Bronchial epithelial cell (primary cell): ENCODE data around the gene BBIP1. TPM values are rescaled to one million over a fixed set of nuclear protein-coding genes. Genes with fewer than 3 reads are reported as not detected.

Experiments used
- DNase-seq: peaks from one replicate; pipeline ENCODE4 v3.0.0-alpha.2; 2010; ENCODE audit warnings: low read depth
- FAIRE-seq: peaks from 2 replicates; lab custom pipeline; 2011; peaks lifted over from hg19 to GRCh38; lab: Jason Lieb, UNC
- H3K27me3 ChIP-seq: 2 replicates; pipeline ENCODE4 v1.5.1; 2011; ENCODE audit warnings: low read length; ENCODE audit not compliant: control insufficient read depth, insufficient read depth
- H3K36me3 ChIP-seq: 2 replicates; pipeline ENCODE4 v1.5.1; 2011; ENCODE audit warnings: low read length; ENCODE audit not compliant: control insufficient read depth, insufficient read depth
- H3K4me3 ChIP-seq: 2 replicates; pipeline ENCODE4 v1.5.1; 2011; ENCODE audit warnings: mild to moderate bottlenecking, low read depth, low read length, control low read depth
- total RNA-seq: library from RNA; depleted of rRNA; stranded (reverse); fragments of >200 nt; gene quantifications from 2 replicates; pipeline ENCODE4 v1.2.1, GENCODE V29; 2014
- TF ChIP-seq, protein P1 (sequence below): IDR thresholded peaks from 2 replicates; pipeline ENCODE4 v1.5.1; 2011; ENCODE audit warnings: mild to moderate bottlenecking, moderate library complexity, low read length, control low read depth, inconsistent platforms; ENCODE audit not compliant: insufficient read depth, severe bottlenecking

BBIP1 gene
- total RNA-seq, 1 donor from 2014 or later, result 11.6 TPM

GRCh38 chr10:110912374-110912773 is 6.6 kb downstream of the BBIP1 start:
- FAIRE-seq, result no peak
- TF ChIP-seq, protein P1, sequence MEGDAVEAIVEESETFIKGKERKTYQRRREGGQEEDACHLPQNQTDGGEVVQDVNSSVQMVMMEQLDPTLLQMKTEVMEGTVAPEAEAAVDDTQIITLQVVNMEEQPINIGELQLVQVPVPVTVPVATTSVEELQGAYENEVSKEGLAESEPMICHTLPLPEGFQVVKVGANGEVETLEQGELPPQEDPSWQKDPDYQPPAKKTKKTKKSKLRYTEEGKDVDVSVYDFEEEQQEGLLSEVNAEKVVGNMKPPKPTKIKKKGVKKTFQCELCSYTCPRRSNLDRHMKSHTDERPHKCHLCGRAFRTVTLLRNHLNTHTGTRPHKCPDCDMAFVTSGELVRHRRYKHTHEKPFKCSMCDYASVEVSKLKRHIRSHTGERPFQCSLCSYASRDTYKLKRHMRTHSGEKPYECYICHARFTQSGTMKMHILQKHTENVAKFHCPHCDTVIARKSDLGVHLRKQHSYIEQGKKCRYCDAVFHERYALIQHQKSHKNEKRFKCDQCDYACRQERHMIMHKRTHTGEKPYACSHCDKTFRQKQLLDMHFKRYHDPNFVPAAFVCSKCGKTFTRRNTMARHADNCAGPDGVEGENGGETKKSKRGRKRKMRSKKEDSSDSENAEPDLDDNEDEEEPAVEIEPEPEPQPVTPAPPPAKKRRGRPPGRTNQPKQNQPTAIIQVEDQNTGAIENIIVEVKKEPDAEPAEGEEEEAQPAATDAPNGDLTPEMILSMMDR, result no peak
- Histone ChIP-seq H3K36me3 (no peaks in the 10 kb centered on the region), H3K4me3 (no peak overlapping the region), H3K27me3 (no peaks in the 10 kb centered on the region)
- DNase-seq, result no peak

DNA sequence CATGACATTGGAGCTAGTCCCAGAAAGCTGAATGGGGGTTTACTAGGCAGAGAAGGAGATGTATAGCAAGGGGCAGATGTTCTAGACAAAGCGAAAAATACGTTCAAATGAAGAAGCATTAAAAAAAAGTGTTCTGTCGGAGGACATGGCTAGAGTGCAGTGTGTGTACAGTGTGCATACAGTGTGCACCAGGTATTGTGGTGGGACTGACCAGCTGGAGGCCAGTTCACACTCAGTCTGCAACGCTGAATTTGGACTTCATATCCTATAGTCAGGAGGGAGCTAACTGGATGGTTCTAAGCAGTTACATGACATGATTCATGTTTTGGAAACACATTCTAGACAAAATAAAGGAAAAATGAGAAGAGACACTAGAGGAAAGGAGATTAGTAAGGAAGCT is 8.8 kb downstream of the BBIP1 start:
- no peak overlapping the region for H3K4me3 ChIP-seq
- TF ChIP-seq, protein P1, result no peak
- no peaks in the 10 kb centered on the region for H3K27me3 ChIP-seq
- H3K36me3 ChIP-seq, result no peaks in the 10 kb centered on the region
- FAIRE-seq, result peak; percentile 47
- no peak for DNase-seq

GRCh38 chr10:110903280-110904278 is 15.4 kb downstream of the BBIP1 start:
- TF ChIP-seq, protein P1, result no peak
- FAIRE-seq, result peak; percentile 40
- DNase-seq, result no peak
- H3K4me3 ChIP-seq, result no peak overlapping the region
- H3K27me3 ChIP-seq, result no peaks in the 10 kb centered on the region
- peaks cover 1% of the 10 kb centered on the region for H3K36me3 ChIP-seq

- TF ChIP-seq, protein P1, result no peak
- Histone ChIP-seq H3K4me3 (no peak overlapping the region), H3K36me3 (peaks cover 2% of the 10 kb centered on the region), H3K27me3 (no peaks in the 10 kb centered on the region)
- FAIRE-seq (no peak), DNase-seq (peak; percentile 95)
Measured at GRCh38 chr10:110901954-110902819, 16.8 kb downstream of the BBIP1 start.

DNA sequence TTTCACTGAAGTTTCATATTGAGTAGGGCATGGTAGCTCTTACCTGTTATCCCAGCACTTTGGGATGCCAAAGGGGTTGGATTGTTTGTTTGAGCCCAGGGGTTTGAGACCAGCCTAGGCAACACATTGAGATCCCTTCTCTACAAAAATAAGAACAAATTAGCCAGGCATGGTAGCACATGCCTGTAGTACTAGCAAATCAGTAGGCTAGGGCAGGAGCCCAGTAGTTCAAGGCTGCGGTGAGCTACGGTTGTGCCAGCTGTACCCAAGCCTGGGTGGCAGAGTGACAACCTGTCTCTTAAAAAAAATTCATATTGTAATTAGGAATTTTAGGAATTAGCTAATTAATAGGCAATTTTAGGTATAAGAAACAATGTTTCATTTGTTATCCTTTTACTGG is 18.0 kb downstream of the BBIP1 start:
- H3K4me3 ChIP-seq, result no peak overlapping the region
- DNase-seq (no peak), FAIRE-seq (no peak)
- TF ChIP-seq, protein P1, result no peak
- peaks cover 6% of the 10 kb centered on the region for H3K36me3 ChIP-seq
- H3K27me3 ChIP-seq, result no peaks in the 10 kb centered on the region
